WI38 (cell line): ENCODE results near the gene SLC30A2.
"Not testable (repeated sequence)": the region's sequence is repeated elsewhere in the genome, so short reads cannot be mapped to it uniquely, and the experiment has no call there.

Experiments used
- H3K4me3 ChIP-seq: 2 replicates; pipeline ENCODE4 v1.5.1; 2011; ENCODE audit warnings: low read depth, mild to moderate bottlenecking, control low read depth, low read length
- CTCF ChIP-seq: IDR thresholded peaks from 2 replicates; pipeline ENCODE4 v1.5.1; 2012; ENCODE audit warnings: low read depth, mild to moderate bottlenecking, control low read depth, low read length

Gene SLC30A2, protein sequence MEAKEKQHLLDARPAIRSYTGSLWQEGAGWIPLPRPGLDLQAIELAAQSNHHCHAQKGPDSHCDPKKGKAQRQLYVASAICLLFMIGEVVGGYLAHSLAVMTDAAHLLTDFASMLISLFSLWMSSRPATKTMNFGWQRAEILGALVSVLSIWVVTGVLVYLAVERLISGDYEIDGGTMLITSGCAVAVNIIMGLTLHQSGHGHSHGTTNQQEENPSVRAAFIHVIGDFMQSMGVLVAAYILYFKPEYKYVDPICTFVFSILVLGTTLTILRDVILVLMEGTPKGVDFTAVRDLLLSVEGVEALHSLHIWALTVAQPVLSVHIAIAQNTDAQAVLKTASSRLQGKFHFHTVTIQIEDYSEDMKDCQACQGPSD

DNA sequence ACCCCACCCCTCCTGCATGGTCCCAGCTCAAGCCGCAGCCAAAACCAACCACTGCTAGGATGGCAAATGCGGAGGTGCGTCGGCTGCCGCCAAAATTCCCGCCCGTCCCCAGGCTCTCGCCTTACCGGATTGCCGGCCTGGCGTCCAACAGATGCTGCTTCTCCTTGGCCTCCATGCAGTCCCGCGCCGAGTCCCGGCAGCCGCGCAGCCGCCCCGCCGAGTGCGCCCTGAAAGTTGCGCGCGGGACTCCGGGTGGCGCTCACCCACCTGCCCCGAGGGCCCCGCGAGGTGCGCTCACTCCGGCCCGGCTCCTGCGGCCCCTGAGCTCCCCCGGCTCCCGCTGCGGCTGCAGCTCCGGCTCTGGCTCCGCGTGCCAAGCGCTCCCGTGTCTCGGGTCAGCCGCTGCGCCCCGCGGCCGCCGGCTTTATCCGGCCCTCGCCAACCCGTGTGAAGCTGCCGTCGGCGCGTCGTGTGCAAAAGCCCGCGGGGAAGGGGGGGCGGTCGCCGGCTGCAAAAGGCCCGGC is at the start of gene SLC30A2:
SLC30A2 (minus strand) TSS at position 397 of the 524 bp plus-strand sequence; CDS start at position 175, 222 bp downstream.
- H3K4me3 ChIP-seq, result no peak within 1 kb of the TSS
- no peak for TF ChIP-seq CTCF

GRCh38 chr1:26094677-26095383 is 48.9 kb upstream of the SLC30A2 start:
- no peak for TF ChIP-seq CTCF
- H3K4me3 ChIP-seq, result no peak overlapping the region

- H3K4me3 ChIP-seq, result no peak overlapping the region
- no peak for TF ChIP-seq CTCF
These were observed 48.3 kb upstream of the SLC30A2 start for GRCh38 chr1:26094076-26094669.

DNA sequence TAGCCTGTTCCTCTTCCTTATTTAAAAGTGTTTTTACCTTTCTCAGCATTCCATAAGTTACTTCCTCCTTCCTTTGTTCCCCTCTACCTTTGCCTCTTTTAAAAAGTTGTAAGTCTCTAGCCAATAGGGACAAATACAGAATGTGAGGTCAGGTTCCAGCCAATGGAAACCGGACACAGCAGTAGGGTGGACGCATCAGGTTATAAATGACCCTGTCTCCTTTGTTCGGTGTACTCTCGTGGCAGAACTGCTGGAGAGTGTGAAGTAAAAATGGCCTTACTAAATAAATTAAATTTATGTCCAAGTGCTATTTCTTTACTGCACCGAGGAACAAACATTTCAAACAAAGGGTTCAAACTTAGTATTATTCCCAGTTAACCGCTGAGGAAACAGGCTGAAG is 47.7 kb upstream of the SLC30A2 start:
- H3K4me3 ChIP-seq, result not testable (repeated sequence)

GRCh38 chr1:26092422-26092821 is 46.5 kb upstream of the SLC30A2 start:
- H3K4me3 ChIP-seq, result no peak overlapping the region
- no peak for TF ChIP-seq CTCF

DNA sequence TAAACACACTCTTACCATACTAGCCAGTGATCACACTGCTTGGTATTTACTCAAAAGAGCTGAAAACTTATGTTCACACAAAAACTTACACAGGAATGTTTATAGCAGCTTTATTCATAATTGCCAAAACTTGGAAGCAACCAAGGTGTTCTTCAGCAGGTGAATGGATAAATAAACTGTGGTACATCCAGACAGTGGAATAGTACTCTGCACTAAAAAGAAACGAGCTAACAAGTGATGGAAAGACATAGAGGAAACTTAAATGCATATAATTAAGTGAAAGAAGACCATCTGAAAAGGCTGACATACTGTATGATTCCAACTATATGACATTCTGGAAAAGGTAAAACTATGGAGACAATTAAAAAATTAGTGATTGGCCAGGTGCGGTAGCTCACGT is 45.0 kb upstream of the SLC30A2 start:
- no peak for TF ChIP-seq CTCF
- H3K4me3 ChIP-seq, result no peak overlapping the region

DNA sequence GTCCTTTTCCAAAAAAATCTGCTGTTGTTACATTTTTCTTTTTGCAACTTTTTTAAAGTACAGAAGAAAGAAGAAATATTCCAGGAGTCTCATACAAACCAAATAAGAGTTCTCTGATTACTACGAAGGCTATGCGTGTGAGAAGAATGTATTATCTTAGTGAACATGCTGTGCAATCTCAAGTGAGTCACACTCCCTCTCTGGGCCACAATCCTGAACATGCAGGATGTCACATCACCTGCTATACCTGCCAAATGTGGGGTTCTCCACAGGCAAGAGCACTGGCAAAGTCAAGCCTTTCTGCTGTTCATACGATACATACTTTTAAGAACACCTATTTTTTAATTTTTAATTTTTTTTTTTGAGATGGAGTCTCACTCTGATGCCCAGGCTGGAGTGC is 43.2 kb upstream of the SLC30A2 start:
- no peak overlapping the region for H3K4me3 ChIP-seq
- TF ChIP-seq CTCF, result no peak
